ENCODE data around the gene CBX7.

GRCh38 chr22:39115977-39116621, 36.4 kb downstream of the CBX7 start:
- TF ChIP-seq CTCF (IDR thresholded peaks at IDR 0.05; ENCODE audit: poor library complexity, severe bottlenecking) (no peak), REST (IDR thresholded peaks at IDR 0.05; ENCODE audit: borderline replicate concordance) (no peak), SMC3 (conservative IDR thresholded peaks at IDR 0.05; ENCODE audit: poor library complexity) (no peak)

Measured in neural cell (in vitro differentiated cells).